ENCODE results near the gene MAN2A2.
A peak's percentile ranks its signal among the peaks of the same experiment; 100 is the strongest.

The MAN2A2 gene

DNA sequence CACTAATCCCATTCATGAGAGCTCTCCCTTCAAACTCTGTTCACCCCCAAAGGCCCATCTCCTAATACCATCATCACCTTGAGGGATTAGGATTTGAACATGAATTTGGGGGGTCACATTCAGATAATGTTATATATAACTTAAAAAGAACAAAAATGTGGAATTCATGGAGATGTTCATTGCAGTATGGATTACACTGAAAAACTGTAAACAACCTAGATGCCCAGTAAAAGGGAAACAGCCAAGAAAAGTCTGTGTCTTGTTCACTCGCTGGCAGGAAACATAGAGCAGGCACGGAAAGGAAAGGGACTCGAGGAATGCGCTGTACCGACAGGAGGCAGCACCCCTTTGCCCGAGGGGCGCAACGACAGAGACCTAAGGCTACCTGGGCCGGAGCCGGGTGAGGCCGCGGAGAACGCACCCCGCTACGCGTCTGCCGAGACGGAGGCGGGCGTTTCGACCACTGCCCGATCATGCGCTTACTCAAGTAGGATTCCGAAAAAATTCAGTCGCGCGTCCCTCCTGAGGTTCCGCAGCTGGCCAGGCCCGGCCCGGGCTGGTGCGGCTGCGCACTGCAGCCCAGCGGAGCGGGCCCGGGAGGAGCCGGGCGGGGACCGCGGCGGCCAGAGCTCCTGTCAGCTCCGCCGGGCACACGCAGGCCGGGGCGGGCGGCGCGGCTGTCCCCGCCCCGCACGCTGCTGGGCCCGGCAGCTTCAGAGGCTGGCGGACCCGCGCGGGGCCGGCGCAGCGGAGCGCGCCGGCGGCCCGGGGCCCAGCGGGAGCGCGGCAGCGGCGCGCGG, 862 bp upstream of the MAN2A2 start:
- peak overlapping the region; percentile 86 for H3K27ac ChIP-seq
- TF ChIP-seq, protein P1, sequence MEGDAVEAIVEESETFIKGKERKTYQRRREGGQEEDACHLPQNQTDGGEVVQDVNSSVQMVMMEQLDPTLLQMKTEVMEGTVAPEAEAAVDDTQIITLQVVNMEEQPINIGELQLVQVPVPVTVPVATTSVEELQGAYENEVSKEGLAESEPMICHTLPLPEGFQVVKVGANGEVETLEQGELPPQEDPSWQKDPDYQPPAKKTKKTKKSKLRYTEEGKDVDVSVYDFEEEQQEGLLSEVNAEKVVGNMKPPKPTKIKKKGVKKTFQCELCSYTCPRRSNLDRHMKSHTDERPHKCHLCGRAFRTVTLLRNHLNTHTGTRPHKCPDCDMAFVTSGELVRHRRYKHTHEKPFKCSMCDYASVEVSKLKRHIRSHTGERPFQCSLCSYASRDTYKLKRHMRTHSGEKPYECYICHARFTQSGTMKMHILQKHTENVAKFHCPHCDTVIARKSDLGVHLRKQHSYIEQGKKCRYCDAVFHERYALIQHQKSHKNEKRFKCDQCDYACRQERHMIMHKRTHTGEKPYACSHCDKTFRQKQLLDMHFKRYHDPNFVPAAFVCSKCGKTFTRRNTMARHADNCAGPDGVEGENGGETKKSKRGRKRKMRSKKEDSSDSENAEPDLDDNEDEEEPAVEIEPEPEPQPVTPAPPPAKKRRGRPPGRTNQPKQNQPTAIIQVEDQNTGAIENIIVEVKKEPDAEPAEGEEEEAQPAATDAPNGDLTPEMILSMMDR (conservative IDR thresholded peaks at IDR 0.05) = peak; percentile 84
- TF ChIP-seq ZFX (IDR thresholded peaks at IDR 0.05) = peak; percentile 92; the same call in 1 of the 2 replicates

DNA sequence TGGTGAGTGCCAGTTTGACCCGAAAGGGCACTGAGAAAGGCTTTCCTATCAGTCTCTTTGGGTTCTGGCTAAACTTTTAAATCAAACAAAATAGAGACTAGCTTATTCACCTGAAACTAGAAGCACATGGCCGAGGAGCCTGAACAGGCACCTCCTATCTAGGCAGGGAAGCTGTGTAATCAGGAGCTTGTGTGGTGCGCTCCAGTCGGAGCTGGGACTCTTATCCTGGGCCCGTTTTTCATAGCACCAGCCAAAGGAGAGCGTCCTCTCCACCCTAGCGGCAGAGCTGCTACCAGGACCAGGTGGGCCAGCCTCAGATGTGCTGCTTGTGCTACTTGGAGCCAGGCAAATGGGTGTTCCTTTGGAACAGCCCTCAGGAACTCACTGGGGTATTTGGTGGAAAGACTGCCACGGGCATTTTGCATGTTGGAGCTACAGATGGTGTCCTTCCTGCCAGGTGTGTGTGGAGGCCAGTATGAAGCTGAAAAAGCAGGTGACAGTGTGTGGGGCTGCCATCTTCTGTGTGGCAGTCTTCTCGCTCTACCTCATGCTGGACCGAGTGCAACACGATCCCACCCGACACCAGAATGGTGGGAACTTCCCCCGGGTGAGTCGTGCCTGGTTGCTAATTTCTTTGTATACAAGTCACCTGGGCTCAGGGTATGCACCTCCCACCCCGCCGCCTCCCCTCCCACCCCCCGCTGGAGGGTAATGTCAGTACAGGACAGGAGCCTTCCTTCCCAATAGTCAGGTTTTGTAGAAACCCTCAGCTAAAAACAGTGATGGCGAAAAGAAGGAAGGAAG, 833 bp downstream of the MAN2A2 start:
- TF ChIP-seq, protein P1 (conservative IDR thresholded peaks at IDR 0.05) = no peak; the same call in 1 of the 2 replicates
- no peak for TF ChIP-seq ZFX (IDR thresholded peaks at IDR 0.05)
- H3K27ac ChIP-seq = peak overlapping the region; percentile 86

DNA sequence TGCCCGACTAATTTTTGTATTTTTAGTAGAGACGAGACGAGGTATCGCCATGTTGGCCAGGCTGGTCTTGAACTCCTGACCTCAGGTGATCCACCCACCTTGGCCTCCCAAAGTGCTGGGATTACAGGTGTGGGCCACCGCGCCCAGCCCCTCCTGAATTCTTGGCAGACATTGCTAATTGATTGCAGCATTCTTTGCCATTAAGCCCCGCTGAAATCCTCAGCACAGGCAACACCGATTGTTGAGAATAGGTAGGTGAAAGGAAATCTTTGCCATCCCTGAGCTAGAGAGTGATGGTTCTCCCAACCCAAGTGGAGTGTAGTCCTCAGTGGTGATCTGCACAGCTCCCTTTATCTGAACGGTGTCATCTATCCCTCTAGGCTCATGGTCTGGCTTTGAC, 1.6 kb downstream of the MAN2A2 start:
- H3K27ac ChIP-seq = no peak overlapping the region
- no peak for TF ChIP-seq ZFX (IDR thresholded peaks at IDR 0.05)
- TF ChIP-seq, protein P1 (conservative IDR thresholded peaks at IDR 0.05) = no peak

DNA sequence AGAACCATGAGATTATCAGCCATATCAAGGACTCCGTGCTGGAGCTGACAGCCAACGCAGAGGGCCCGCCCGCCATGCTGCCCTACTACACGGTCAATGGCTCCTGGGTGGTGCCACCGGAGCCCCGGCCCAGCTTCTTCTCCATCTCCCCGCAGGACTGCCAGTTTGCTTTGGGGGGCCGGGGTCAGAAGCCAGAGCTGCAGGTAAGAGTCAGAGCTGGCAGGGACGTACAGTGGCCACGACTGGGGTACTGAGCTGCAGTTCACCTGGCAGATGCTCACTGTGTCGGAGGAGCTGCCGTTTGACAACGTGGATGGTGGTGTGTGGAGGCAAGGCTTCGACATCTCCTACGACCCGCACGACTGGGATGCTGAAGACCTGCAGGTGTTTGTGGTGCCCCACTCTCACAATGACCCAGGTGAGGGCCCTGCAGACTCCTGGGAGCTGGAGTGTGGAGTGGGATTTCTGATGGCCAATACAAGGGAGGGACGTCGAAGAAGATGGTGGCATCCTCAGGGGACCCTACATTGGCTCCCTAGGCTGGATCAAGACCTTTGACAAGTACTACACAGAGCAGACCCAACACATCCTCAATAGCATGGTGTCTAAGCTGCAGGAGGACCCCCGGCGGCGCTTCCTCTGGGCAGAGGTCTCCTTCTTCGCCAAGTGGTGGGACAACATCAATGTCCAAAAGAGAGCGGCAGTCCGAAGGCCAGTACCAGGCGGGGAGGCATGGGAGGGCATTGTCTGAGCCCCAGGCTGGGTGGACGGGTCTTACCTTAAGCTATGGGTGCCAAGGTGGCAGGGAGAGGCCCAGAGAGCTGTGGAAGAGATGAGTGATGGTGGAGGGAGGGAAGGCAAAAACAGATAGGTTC, 2.4 kb downstream of the MAN2A2 start:
- no peak for TF ChIP-seq ZFX (IDR thresholded peaks at IDR 0.05)
- TF ChIP-seq, protein P1 (conservative IDR thresholded peaks at IDR 0.05) = no peak
- no peak overlapping the region for H3K27ac ChIP-seq

DNA sequence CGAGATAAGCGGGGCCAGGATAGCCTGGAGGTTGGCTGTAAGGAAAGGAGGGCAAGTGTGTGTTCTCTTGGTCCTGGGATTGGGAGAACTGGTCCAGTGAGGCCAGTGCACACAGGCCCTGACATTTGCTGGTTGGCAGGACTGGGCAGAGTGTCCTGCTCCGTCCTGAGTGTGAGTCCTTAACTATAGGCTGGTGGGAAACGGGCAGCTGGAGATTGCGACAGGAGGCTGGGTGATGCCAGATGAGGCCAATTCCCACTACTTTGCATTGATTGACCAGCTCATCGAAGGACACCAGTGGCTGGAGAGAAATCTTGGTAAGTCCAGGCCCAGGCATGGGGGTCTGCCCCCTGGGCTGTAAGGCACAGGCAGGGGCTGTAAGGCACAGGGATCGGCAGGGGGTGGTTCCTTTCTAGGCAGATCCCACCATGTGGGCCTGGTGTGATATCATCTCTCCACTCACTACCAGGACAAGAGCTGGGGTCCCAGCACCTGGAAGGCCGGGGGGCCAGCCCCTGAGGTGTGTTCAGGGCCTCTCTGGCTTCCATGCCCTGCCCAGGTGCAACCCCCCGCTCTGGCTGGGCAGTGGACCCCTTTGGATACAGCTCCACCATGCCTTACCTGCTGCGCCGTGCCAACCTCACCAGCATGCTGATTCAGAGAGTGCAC, 3.2 kb downstream of the MAN2A2 start:
- TF ChIP-seq ZFX (IDR thresholded peaks at IDR 0.05) = no peak
- TF ChIP-seq, protein P1 (conservative IDR thresholded peaks at IDR 0.05) = no peak
- H3K27ac ChIP-seq = no peak overlapping the region

DNA sequence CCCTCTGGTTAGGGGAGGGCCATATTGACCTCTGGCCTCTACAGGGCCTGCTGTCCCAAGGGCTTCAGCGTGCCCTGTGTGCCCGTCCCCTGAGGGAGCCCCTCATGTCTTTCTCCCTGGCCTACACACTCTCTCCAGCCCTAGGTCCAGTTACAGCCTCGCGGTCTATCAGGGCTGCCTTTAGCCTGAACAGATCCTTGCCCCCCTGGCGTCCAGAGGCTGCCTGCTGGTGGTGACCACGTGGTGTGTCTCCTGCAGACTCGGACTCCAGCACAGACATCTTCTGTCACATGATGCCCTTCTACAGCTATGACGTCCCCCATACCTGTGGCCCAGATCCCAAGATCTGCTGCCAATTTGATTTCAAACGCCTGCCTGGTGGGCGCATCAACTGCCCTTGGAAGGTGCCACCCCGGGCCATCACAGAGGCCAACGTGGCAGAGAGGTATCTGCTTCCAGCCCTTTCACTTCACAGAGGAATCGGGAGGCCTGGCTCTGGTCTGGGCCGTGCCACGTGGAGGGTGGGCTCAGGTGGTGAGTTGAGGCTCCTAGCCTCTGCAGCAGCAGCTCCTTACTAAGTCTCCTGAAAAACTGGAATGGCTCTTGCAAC, 4.1 kb downstream of the MAN2A2 start:
- H3K27ac ChIP-seq = no peak overlapping the region

More for the DNA sequence above, 4.1 kb downstream of the MAN2A2 start:
- TF ChIP-seq ZFX (IDR thresholded peaks at IDR 0.05) = no peak
- TF ChIP-seq, protein P1 (conservative IDR thresholded peaks at IDR 0.05) = no peak

Measured in C4-2B (cell line).